ENCODE measurements around the gene ADCY2. TPM values are rescaled to one million over a fixed set of nuclear protein-coding genes. Genes with fewer than 3 reads are reported as not detected.

ADCY2 gene
- total RNA-seq, 4 donors from 2014 or later, result 2.6 to 24.8 (median 10.9) TPM

DNA sequence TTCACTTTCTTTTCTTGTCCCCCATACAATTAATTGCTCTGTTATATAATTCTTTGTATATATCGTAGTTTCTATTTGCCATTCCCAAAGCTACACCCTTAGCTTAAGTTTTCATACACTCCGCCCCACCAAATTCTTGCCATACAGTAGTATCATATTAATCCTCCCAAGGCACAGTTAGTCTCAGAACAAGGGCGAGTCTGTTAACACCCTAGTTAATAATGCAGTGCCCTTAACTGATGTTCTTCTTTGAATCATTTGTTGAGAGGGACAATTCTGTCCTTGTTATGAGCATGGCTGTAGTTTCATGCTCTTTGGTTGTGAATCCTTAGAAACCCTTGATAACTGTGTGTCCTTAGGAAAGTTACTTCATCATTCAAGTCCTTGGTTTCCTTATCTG lies 248.8 kb downstream of the ADCY2 start:
- no peak overlapping the region for H3K4me3 ChIP-seq
- H3K36me3 ChIP-seq, result no peaks in the 10 kb centered on the region
- no peaks in the 10 kb centered on the region for H3K27me3 ChIP-seq
- TF ChIP-seq POLR2AphosphoS5 (IDR thresholded peaks at IDR 0.05), result no peak
- TF ChIP-seq POLR2A (IDR thresholded peaks at IDR 0.05), result no peak
- TF ChIP-seq, protein P1, sequence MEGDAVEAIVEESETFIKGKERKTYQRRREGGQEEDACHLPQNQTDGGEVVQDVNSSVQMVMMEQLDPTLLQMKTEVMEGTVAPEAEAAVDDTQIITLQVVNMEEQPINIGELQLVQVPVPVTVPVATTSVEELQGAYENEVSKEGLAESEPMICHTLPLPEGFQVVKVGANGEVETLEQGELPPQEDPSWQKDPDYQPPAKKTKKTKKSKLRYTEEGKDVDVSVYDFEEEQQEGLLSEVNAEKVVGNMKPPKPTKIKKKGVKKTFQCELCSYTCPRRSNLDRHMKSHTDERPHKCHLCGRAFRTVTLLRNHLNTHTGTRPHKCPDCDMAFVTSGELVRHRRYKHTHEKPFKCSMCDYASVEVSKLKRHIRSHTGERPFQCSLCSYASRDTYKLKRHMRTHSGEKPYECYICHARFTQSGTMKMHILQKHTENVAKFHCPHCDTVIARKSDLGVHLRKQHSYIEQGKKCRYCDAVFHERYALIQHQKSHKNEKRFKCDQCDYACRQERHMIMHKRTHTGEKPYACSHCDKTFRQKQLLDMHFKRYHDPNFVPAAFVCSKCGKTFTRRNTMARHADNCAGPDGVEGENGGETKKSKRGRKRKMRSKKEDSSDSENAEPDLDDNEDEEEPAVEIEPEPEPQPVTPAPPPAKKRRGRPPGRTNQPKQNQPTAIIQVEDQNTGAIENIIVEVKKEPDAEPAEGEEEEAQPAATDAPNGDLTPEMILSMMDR (IDR thresholded peaks at IDR 0.05), result no peak
- TF ChIP-seq EP300 (IDR thresholded peaks at IDR 0.05), result no peak
- no peak for DNase-seq (ENCODE audit: low spot score in 2 of 2)
- no peak overlapping the region for H3K27ac ChIP-seq
- no peaks in the 10 kb centered on the region for H3K9me3 ChIP-seq
- 80% methylated on average over 3 of the region's 3 CpGs for WGBS
- H3K4me1 ChIP-seq, result no peaks in the 10 kb centered on the region

DNA sequence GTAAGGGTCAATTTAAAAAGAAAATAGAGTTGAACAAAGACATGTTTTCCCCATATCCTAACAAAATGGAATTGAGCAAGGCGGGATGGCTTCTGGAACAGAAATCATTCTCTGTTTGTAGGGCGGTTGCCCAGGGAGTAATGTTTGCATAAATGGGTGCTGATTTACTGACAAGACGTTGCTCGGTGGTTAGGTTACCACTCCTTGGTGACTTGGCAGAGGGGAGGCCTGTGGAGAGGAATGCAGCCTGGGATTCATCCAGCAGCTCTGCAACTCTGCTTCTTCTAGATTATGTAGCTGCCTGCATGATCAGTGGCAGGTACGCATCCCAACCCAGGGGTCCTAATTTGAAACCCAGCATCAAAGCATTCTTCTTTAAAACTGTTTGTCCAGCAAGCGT lies 254.8 kb downstream of the ADCY2 start:
- Histone ChIP-seq H3K4me3 (no peak overlapping the region), H3K36me3 (no peaks in the 10 kb centered on the region), H3K27me3 (no peaks in the 10 kb centered on the region), H3K4me1 (no peaks in the 10 kb centered on the region), H3K27ac (no peak overlapping the region), H3K9me3 (no peaks in the 10 kb centered on the region)
- TF ChIP-seq POLR2A (IDR thresholded peaks at IDR 0.05), result no peak
- no peak for DNase-seq (ENCODE audit: low spot score in 2 of 2)
- 48% methylated on average over 6 of the region's 6 CpGs for WGBS

GRCh38 chr5:7653046-7653445 lies 257.1 kb downstream of the ADCY2 start:
- no peak overlapping the region for H3K4me3 ChIP-seq
- H3K27me3 ChIP-seq, result no peaks in the 10 kb centered on the region
- H3K27ac ChIP-seq, result no peak overlapping the region
- H3K9me3 ChIP-seq, result no peaks in the 10 kb centered on the region
- no peaks in the 10 kb centered on the region for H3K4me1 ChIP-seq
- WGBS, result 89% methylated on average over 6 of the region's 6 CpGs
- TF ChIP-seq EP300 (IDR thresholded peaks at IDR 0.05) (no peak), POLR2A (IDR thresholded peaks at IDR 0.05) (no peak), POLR2AphosphoS5 (IDR thresholded peaks at IDR 0.05) (no peak)
- TF ChIP-seq, protein P1 (IDR thresholded peaks at IDR 0.05), result no peak
- no peaks in the 10 kb centered on the region for H3K36me3 ChIP-seq
- DNase-seq (ENCODE audit: low spot score in 2 of 2), result no peak

DNA sequence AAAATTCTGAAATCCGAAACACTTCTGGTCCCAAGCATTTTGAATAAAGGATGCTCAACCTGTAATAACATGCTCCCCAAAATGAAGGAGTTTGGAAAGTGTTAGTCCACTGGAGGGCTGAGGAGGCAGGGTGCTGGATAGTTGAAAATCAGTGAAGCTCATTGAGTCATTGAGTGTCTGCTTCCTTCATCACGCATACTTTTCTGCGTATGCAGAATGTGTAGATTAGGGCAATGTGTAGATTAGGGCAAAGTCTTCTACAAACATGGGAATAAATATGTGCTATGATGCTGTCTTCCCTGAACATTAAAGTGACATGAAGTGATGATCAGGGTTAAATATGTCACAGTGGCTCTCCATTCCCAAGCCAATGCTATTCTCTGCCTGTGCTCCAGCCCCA lies 261.2 kb downstream of the ADCY2 start:
- Histone ChIP-seq H3K27ac (no peak overlapping the region), H3K36me3 (no peaks in the 10 kb centered on the region), H3K4me3 (no peak overlapping the region), H3K27me3 (no peaks in the 10 kb centered on the region), H3K9me3 (no peaks in the 10 kb centered on the region), H3K4me1 (no peaks in the 10 kb centered on the region)
- DNase-seq (ENCODE audit: low spot score in 2 of 2), result no peak
- WGBS, result 96% methylated on average over 3 of the region's 3 CpGs
- TF ChIP-seq EP300 (IDR thresholded peaks at IDR 0.05) (no peak), POLR2AphosphoS5 (IDR thresholded peaks at IDR 0.05) (no peak), POLR2A (IDR thresholded peaks at IDR 0.05) (no peak)
- TF ChIP-seq, protein P1 (IDR thresholded peaks at IDR 0.05), result no peak

GRCh38 chr5:7659420-7659819 lies 263.5 kb downstream of the ADCY2 start:
- H3K27ac ChIP-seq, result no peak overlapping the region
- H3K27me3 ChIP-seq, result no peaks in the 10 kb centered on the region
- no peaks in the 10 kb centered on the region for H3K4me1 ChIP-seq
- DNase-seq (ENCODE audit: low spot score in 2 of 2), result no peak
- H3K36me3 ChIP-seq, result no peaks in the 10 kb centered on the region
- H3K9me3 ChIP-seq, result no peaks in the 10 kb centered on the region
- no peak overlapping the region for H3K4me3 ChIP-seq
- TF ChIP-seq, protein P1 (IDR thresholded peaks at IDR 0.05), result no peak
- no peak for TF ChIP-seq POLR2A (IDR thresholded peaks at IDR 0.05)
- no peak for TF ChIP-seq POLR2AphosphoS5 (IDR thresholded peaks at IDR 0.05)
- TF ChIP-seq EP300 (IDR thresholded peaks at IDR 0.05), result no peak
- WGBS, result 92% methylated on average over 4 of the region's 4 CpGs

GRCh38 chr5:7662289-7662688 lies 266.4 kb downstream of the ADCY2 start:
- Histone ChIP-seq H3K27ac (no peak overlapping the region), H3K27me3 (no peaks in the 10 kb centered on the region), H3K9me3 (no peaks in the 10 kb centered on the region), H3K4me3 (no peak overlapping the region), H3K36me3 (no peaks in the 10 kb centered on the region), H3K4me1 (no peaks in the 10 kb centered on the region)
- 91% methylated on average over 6 of the region's 6 CpGs for WGBS
- DNase-seq (ENCODE audit: low spot score in 2 of 2), result no peak
- TF ChIP-seq EP300 (IDR thresholded peaks at IDR 0.05) (no peak), POLR2AphosphoS5 (IDR thresholded peaks at IDR 0.05) (no peak), POLR2A (IDR thresholded peaks at IDR 0.05) (no peak)
- TF ChIP-seq, protein P1 (IDR thresholded peaks at IDR 0.05), result no peak
